ENCODE measurements around the gene TPT1.

TPT1 gene

GRCh38 chr13:45315520-45316167, 25.3 kb downstream of the TPT1 start:
- no peak for DNase-seq (ENCODE audit: extremely low read depth, low read depth)
- TF ChIP-seq CTCF (IDR thresholded peaks at IDR 0.05; ENCODE audit: low read depth, low read length), result no peak

- DNase-seq (ENCODE audit: extremely low read depth, low read depth), result no peak
- no peak for TF ChIP-seq CTCF (IDR thresholded peaks at IDR 0.05; ENCODE audit: low read depth, low read length)
Observed at GRCh38 chr13:45314822-45315221, 26.2 kb downstream of the TPT1 start.

- no peak for DNase-seq (ENCODE audit: extremely low read depth, low read depth)
- no peak for TF ChIP-seq CTCF (IDR thresholded peaks at IDR 0.05; ENCODE audit: low read depth, low read length)
Observed at GRCh38 chr13:45310341-45311131, 30.4 kb downstream of the TPT1 start.

GRCh38 chr13:45306966-45307365, 34.0 kb downstream of the TPT1 start:
- no peak for TF ChIP-seq CTCF (IDR thresholded peaks at IDR 0.05; ENCODE audit: low read depth, low read length)
- no peak for DNase-seq (ENCODE audit: extremely low read depth, low read depth)

- no peak for TF ChIP-seq CTCF (IDR thresholded peaks at IDR 0.05; ENCODE audit: low read depth, low read length)
- DNase-seq (ENCODE audit: extremely low read depth, low read depth), result no peak
Observed at GRCh38 chr13:45305079-45305478, 35.9 kb downstream of the TPT1 start.

GRCh38 chr13:45303866-45304265, 37.1 kb downstream of the TPT1 start:
- TF ChIP-seq CTCF (IDR thresholded peaks at IDR 0.05; ENCODE audit: low read depth, low read length), result no peak

GRCh38 chr13:45303026-45303425, 38.0 kb downstream of the TPT1 start:
- TF ChIP-seq CTCF (IDR thresholded peaks at IDR 0.05; ENCODE audit: low read depth, low read length), result no peak
- DNase-seq (ENCODE audit: extremely low read depth, low read depth), result no peak

More at GRCh38 chr13:45303866-45304265, 37.1 kb downstream of the TPT1 start:
- no peak for DNase-seq (ENCODE audit: extremely low read depth, low read depth)

All from AG09319 (cell line).